ENCODE data around the gene STARD13. TPM values are rescaled to one million over a fixed set of nuclear protein-coding genes. Genes with fewer than 3 reads are reported as not detected.

STARD13 gene
- total RNA-seq, 1 donor from 2014 or later = 41.6 TPM

- peak; percentile 27 for DNase-seq
Measured at GRCh38 chr13:33090755-33091414, 194.7 kb downstream of the STARD13 start.

DNA sequence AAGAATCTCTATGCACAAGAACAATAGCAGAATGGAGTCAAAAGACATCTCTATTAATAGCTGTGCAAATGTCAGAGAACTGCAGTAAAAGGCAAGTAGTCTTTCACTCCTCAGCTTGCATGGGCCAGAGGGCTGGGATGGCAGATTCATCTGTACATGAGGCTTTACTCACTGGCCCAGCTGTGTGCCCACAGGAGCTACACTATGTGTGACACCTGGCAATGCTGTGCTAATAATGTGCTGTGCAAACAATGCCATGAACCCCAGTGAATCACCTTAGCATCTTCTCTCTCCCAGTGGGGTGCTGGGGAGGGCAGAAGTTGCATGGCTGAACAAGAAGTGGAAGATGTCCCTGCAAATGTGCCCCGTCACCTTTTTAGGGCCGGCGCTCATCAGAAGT is 196.2 kb downstream of the STARD13 start:
- DNase-seq = no peak

GRCh38 chr13:33087790-33088189 is 197.8 kb downstream of the STARD13 start:
- DNase-seq = no peak

- DNase-seq = no peak
Measured at GRCh38 chr13:33087091-33087490, 198.5 kb downstream of the STARD13 start.

DNA sequence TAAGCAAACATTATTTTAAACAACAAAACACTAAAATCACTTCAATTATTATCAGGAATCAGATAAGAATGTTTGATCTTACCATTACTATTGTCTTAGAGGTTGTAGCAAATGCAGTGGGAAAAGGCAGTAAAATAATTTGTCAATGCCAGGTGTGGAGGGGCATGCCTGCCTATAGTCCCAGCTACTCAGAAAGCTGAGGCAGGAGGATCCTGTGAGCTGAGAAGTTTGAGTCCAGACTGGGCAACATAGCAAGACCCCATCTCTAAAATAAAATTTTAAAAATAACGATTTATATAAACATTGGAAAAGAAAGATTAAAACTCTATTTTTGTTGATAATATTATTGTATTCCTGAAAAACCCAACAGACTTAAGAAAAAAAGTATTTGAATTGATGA is 202.5 kb downstream of the STARD13 start:
- DNase-seq = no peak

GRCh38 chr13:33081666-33082065 is 203.9 kb downstream of the STARD13 start:
- DNase-seq = no peak

DNA sequence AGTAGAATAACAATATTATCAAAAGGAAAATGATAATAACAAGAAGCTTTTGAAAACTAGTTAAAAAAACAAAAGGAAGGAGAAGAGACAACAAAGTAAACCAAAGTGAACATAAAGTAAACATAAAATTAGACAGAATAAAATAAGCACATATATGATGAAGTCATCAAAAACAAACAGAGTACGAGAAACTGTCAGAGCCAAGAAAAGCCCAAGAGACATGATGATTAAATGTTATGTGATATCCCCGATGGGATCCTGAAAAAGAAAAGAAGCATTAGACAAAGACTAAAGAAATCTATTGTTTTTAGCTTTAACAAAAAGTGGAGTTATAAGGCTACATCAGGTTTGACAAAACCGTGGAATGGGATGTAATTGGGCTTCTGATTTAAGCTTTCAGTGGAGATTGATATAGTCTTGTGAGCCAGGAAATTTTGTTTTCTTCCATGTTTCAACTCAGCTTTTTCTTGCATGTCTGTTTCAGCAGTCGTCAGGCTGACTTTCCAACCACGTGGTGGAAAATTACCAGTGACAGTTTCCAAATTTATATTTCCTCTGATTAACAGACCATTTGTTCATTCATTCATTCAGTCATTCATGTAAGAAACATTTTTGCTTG is 204.5 kb downstream of the STARD13 start:
- DNase-seq = peak; percentile 77

- no peak for DNase-seq
Measured at GRCh38 chr13:33079960-33080359, 205.6 kb downstream of the STARD13 start.

DNA sequence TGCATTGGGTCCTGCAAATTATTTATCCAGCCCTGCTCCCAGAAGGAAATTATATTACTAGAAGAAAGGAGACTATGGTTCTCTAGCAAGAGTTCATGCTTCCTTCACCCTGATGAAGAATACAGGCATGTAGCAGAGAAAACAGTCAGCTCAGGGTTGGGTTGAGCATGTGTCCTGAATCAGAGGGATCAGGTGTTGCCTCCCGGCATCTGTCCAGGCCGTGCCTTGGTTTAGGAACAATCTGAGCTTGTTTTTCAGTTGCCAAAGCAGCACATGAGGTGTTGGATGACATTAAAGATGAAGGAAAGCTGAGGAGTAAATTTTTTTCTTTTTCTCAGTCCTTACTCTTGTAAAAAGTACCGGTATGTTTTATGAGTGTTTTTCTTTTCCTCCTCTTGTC is 207.3 kb downstream of the STARD13 start:
- DNase-seq = peak; percentile 49

- no peak for DNase-seq
Measured at GRCh38 chr13:33076001-33076992, 209.3 kb downstream of the STARD13 start.

DNA sequence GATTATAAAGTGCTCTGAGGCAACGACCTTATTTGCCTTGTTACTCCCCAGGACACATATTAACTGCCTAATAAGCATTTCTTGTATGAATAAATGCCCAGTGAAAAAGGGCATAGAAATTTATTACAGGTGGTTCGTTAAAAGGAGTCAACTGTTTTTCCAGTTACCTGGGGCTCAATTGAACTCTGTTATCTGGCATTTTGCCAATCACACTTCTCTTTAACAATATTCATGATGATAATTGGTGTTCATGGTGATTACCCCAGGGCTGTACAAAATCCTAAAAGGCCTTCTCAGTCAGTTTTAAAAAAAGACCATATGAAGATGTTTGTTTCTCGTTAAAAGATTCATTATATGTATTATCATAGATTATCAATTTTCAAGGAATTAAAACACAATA is 212.2 kb downstream of the STARD13 start:
- no peak for DNase-seq

DNA sequence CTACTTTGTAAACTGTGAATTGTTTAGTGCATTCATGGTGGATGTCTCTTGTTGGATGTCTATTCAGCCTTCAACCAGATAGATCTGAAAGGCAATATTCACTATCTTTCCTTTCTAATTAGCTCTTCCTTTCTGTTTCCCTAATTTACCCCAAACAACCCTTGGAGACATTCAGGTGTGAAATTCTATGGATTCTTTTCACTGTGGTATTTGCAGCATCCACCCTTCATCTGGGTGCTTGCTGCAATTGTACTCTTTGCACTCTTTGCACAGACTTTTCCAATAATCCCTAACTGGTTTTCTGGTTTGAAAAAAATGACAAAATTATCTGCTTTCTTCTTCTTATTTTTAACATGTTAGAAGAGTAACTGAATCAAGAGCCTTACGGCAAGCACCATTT is 212.8 kb downstream of the STARD13 start:
- DNase-seq = no peak

DNA sequence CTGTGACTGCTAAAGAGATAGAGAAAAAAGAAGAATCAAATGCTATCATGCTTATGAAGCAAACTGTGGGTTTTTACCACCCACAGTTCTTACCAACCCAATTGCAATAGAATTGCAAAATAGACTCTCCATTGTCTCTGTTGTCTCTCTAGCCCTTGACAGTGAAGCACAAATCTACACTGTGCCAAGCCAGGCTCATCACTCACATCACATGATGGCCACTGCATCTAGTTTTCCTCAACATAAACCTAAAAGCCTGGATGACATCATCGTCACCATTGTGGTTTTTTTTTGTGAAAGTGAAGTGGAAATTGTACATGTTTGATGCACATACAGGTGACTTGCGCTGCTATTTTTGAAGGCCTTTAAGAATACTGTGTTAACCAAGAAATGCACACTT is 213.3 kb downstream of the STARD13 start:
- no peak for DNase-seq

- no peak for DNase-seq
Measured at GRCh38 chr13:33070713-33071112, 214.8 kb downstream of the STARD13 start.

DNA sequence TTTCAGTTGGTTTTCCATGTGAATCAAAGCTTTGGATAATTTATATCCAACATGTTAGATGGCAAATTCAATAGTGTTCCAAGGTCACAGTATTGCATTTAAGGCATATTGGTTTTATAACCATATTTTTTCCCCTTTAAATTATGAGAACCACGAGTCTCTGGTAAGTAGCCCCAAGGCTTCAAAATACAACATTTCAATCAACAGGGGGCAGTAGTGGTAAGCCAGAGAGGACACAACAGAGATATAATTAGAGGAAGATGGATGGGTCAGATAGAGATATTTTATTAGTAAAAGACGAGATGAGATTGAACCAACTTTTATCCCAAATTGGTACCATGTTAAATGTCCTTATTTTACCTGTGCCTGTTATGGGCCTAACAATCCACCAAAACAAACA is 216.2 kb downstream of the STARD13 start:
- DNase-seq = no peak

DNA sequence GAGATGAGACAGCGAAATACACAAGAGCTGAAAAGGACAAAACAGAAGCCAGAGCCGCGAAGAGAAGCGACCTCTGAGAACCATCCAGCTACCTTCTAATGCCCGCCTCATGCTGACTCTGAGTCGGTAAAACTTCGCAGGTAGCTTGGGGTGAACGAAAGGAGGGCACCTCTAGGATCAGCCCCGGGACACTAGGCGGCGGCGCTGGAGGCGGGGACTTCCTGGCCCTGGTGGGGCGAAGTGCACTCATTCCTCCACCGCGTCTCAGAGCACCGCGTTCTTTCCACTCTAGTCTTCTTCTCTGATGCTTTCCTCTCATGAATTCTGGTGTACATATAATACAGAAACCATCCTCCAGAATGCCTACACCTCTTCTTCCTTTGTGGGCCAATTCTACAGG is 219.2 kb downstream of the STARD13 start:
- DNase-seq = no peak

DNA sequence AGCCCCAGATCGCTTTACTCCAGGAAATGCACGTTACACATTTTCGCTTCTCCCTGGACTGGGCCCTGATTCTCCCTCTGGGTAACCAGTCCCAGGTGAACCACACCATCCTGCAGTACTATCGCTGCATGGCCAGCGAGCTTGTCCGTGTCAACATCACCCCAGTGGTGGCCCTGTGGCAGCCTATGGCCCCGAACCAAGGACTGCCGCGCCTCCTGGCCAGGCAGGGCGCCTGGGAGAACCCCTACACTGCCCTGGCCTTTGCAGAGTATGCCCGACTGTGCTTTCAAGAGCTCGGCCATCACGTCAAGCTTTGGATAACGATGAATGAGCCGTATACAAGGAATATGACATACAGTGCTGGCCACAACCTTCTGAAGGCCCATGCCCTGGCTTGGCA is 224.7 kb downstream of the STARD13 start:
- DNase-seq = no peak

DNA sequence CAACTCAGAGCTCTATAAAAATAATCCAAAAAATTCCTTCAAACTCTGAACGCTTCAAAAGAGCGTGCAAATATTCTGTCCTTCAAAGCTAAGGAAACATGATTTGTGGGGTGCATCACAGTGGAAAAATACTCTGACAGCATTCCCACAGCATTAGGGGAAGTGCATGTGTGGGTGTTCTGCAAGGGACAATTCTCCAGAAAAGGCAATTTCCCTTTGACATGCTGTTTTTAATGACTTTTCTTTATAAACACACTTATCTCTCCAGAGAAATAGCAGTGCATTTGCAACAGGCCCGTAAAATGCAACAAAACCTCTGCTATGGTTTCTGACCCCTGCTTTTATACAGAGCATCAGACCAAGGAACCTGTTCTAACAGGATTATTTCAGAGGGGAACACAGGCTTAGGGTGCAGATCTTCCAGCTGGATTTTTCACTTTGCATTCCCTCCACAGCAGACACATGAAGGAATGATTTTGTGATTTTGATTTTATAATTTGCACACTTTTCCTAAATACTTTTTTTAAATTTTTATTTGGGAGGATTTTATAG is 226.7 kb downstream of the STARD13 start:
- no peak for DNase-seq

DNA sequence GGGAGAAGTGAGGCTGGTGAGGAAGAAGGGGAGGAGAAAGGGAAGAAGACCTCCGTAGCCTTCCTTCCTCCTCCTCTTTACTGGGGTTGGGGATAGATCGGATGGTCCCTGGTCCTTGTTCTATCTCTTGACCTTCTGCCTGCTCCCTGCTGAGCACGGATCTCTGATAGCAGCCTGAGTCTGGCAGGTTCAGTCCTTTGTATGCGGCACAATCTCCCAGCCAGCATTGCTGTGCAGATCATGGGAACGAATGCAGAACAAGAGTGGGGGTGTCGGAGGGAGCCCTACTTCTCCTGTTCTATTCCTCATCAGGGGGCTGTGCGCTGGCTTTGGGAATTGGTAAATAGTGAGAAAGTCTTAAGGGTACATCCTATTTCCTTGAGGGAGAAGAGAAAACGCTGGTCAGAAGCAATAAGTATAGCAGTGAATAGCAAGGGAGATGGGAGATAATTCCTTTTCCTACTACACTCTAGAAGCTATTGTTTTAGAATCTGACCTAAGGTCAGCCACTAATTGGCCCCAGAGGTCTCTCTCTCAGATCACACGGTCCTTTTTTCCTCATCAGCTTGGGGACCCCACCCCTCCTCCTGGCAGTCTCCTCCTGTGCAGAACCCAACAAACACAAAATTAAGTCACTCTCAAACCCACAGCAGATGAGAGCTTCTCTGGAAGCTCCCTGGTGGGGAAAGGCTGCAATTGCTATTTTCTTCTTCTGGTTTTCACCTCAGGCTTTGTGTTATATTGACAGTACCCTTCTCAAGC is 228.4 kb downstream of the STARD13 start:
- peak; percentile 28 for DNase-seq

DNA sequence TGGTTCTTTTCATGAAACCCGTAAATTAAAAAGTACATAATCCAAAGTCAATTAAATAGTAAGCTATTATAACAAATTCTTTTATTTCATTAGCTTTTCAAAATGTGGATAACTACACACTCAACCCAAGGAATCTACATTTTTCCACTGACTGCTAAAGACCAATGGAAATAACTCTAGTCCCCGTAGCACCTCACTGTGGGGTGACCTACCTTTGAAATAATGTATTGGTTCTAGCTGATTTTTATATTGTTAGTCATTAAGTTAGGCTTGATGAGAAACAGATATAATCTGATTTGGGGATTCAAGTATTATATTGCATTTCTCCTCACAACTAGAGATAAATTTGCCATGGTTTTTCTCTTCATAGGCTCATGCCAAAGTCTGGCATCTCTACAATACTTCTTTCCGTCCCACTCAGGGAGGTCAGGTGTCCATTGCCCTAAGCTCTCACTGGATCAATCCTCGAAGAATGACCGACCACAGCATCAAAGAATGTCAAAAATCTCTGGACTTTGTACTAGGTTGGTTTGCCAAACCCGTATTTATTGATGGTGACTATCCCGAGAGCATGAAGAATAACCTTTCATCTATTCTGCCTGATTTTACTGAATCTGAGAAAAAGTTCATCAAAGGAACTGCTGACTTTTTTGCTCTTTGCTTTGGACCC is 232.0 kb downstream of the STARD13 start:
- DNase-seq = no peak

All from tongue (tissue), 2 donors.